PC-3 (cell line): ENCODE measurements around the gene VTI1B.

Experiments used
- CTCF ChIP-seq: fragments of 300-600 bp; sonication (generic); conservative IDR thresholded peaks from 2 replicates; pipeline ENCODE4 v1.5.1; 2017; ENCODE audit warnings: antibody characterized with exemption, low read depth, mild to moderate bottlenecking, low read length
- EZH2 ChIP-seq: fragments of 300-600 bp; sonication (generic); IDR thresholded peaks from one replicate; pipeline ENCODE4 v1.6.1; 2017; ENCODE audit warnings: antibody characterized with exemption, mild to moderate bottlenecking, low read length; ENCODE audit not compliant: unreplicated experiment
- EZH2phosphoT487 ChIP-seq: fragments of 300-600 bp; sonication (generic); IDR thresholded peaks from 2 replicates; pipeline ENCODE4 v1.6.1; 2018; ENCODE audit warnings: mild to moderate bottlenecking, antibody characterized with exemption, low read length, borderline replicate concordance

- TF ChIP-seq EZH2: no peak
- TF ChIP-seq CTCF: no peak
- TF ChIP-seq EZH2phosphoT487: no peak
Observed at GRCh38 chr14:67627519-67627918, 46.9 kb downstream of the VTI1B start.
